B cell (primary cell): Measurements from ENCODE around the gene ANKRD44. TPM values are rescaled to one million over a fixed set of nuclear protein-coding genes. Genes with fewer than 3 reads are reported as not detected.
A peak's percentile ranks its signal among the peaks of the same experiment; 100 is the strongest.

ENCODE experiments used
- ATAC-seq: fragments of 200-7000 bp; cut with Tn5 transposase; one replicate; pipeline ENCODE4 v1.10.0; 2021; ENCODE audit warnings: low read depth, mild to moderate bottlenecking, moderate number of reproducible peaks, moderate library complexity
- CTCF ChIA-PET: fragments of 350-600 bp; sonication (Branson Sonifier 250); formaldehyde crosslinking; loops from one replicate; lab custom pipeline; 2021; ENCODE audit warnings: antibody characterized with exemption, inconsistent platforms; lab: Charles Lee
- POLR2A ChIA-PET: fragments of 350-600 bp; sonication (Branson Sonifier 250); formaldehyde crosslinking; loops from one replicate; lab custom pipeline; 2021; ENCODE audit warnings: antibody characterized with exemption; lab: Charles Lee
- DNase-seq: peaks from one replicate; pipeline ENCODE4 v3.0.0; 2013
- H2AFZ ChIP-seq: 2 replicates; pipeline ENCODE4 v1.6.1; 2012; ENCODE audit warnings: mild to moderate bottlenecking, low read depth, low read length; ENCODE audit not compliant: insufficient read depth, poor library complexity, severe bottlenecking
- H3K27ac ChIP-seq, 2 donors: 1 replicate in 1 of 2; 2 replicates in 1 of 2; pipeline ENCODE4 v1.5.1; 2012 to 2013; ENCODE audit warnings: low read length in 2 of 2, mild to moderate bottlenecking in 2 of 2, moderate library complexity in 1 of 2
- H3K27me3 ChIP-seq, 4 experiments: fragments of 200-600 bp in 1 of 4; sonication (generic) in 1 of 4; replicated peaks in 1 of 4; 1 replicate in 2 of 4; 2 replicates in 2 of 4; pipeline versions ENCODE4 v1.6.1 to v1.7.0; 2013 to 2016; ENCODE audit warnings: low read length in 3 of 4, mild to moderate bottlenecking in 2 of 4, mixed read lengths in 1 of 4, moderate library complexity in 1 of 4; ENCODE audit not compliant: insufficient read depth in 4 of 4, control insufficient read depth in 3 of 4; ENCODE audit errors: control extremely low read depth in 1 of 4
- H3K36me3 ChIP-seq, 2 experiments: replicated peaks in 1 of 2; 1 replicate in 1 of 2; 2 replicates in 1 of 2; pipeline versions ENCODE4 v1.6.1 to v1.7.1; 2013; ENCODE audit warnings: low read length in 1 of 2; ENCODE audit not compliant: insufficient read depth in 2 of 2, control insufficient read depth in 1 of 2; ENCODE audit errors: control extremely low read depth in 1 of 2, extremely low read depth in 1 of 2
- H3K4me1 ChIP-seq, 2 donors: fragments of 200-600 bp in 1 of 2; sonication (generic) in 1 of 2; 1 replicate in 1 of 2; 2 replicates in 1 of 2; pipeline versions ENCODE4 v1.5.1 to v1.6.1; 2013 to 2017; ENCODE audit warnings: low read length in 2 of 2; ENCODE audit not compliant: control insufficient read depth in 2 of 2, insufficient read depth in 2 of 2
- H3K4me2 ChIP-seq: replicated peaks from 2 replicates; pipeline ENCODE3; 2012; ENCODE audit warnings: mild to moderate bottlenecking, low read depth, low read length; ENCODE audit not compliant: poor library complexity, severe bottlenecking
- H3K4me3 ChIP-seq, 5 experiments: fragments of 200-600 bp in 1 of 5; sonication (generic) in 1 of 5; 1 replicate in 3 of 5; 2 replicates in 2 of 5; pipeline versions ENCODE4 v1.5.1 to v1.7.0; 2011 to 2016; ENCODE audit warnings: low read length in 4 of 5, mild to moderate bottlenecking in 4 of 5, low read depth in 2 of 5, control low read depth in 1 of 5, moderate library complexity in 1 of 5; ENCODE audit not compliant: insufficient read depth in 1 of 5; ENCODE audit errors: control extremely low read depth in 1 of 5, extremely low read depth in 1 of 5
- H3K79me2 ChIP-seq: fragments of 200-600 bp; sonication (generic); one replicate; pipeline ENCODE4 v1.6.0; 2016; ENCODE audit warnings: low read length; ENCODE audit not compliant: control insufficient read depth, insufficient read depth
- H3K9ac ChIP-seq: fragments of 200-600 bp; sonication (generic); 2 replicates; pipeline ENCODE4 v1.6.1; 2017; ENCODE audit warnings: mild to moderate bottlenecking, low read length, moderate library complexity
- H3K9me3 ChIP-seq, 3 donors: one replicate each; pipeline versions ENCODE4 v1.6.1 to v1.7.1; 2013; ENCODE audit warnings: low read length in 2 of 3; ENCODE audit not compliant: control insufficient read depth in 2 of 3, insufficient read depth in 1 of 3; ENCODE audit errors: control extremely low read depth in 1 of 3
- H4K20me1 ChIP-seq: 2 replicates; pipeline ENCODE4 v1.6.0; 2012; ENCODE audit warnings: mild to moderate bottlenecking, low read length; ENCODE audit not compliant: insufficient read depth, control insufficient read depth, poor library complexity, severe bottlenecking
- H3K27ac Mint-ChIP-seq: one replicate; pipeline ENCODE4 v1.8.0; 2021; ENCODE audit warnings: mixed read lengths
- H3K27me3 Mint-ChIP-seq: one replicate; pipeline ENCODE4 v1.8.0; 2021; ENCODE audit warnings: mixed read lengths
- H3K4me1 Mint-ChIP-seq: one replicate; pipeline ENCODE4 v1.8.0; 2021; ENCODE audit warnings: mixed read lengths
- H3K4me3 Mint-ChIP-seq: one replicate; pipeline ENCODE4 v1.8.0; 2021; ENCODE audit warnings: mixed read lengths
- H3K9me3 Mint-ChIP-seq: one replicate; pipeline ENCODE4 v1.8.0; 2022; ENCODE audit warnings: mixed read lengths; ENCODE audit not compliant: insufficient read depth
- EZH2 ChIP-seq: IDR thresholded peaks from 2 replicates; pipeline ENCODE4 v1.6.1; 2012; ENCODE audit warnings: borderline replicate concordance, low read depth, mild to moderate bottlenecking, moderate library complexity, low read length; ENCODE audit not compliant: insufficient read depth, poor library complexity, severe bottlenecking
- WGBS: methylation state at CpG from one replicate; pipeline ENCODE4 v1.1.5; 2013; ENCODE audit warnings: missing lambda C conversion rate; ENCODE audit not compliant: insufficient coverage; 5-methylcytosine and 5-hydroxymethylcytosine counted together
- intact Hi-C: fragments of 100-400 bp; cut with micrococcal nuclease; formaldehyde crosslinking; loops from one replicate; pipeline ENCODE4 v1.10.0; 2022
- polyA plus RNA-seq: library from polyadenylated mRNA; depleted of rRNA; stranded (reverse); fragments of >200 nt; gene quantifications from 2 replicates; pipeline ENCODE4 v1.2.3, GENCODE V29; 2012
- total RNA-seq, 2 donors: library from RNA; stranded (reverse); fragments of 120-200 nt in 1 of 2; gene quantifications; 1 replicate in 1 of 2; 2 replicates in 1 of 2; pipeline versions ENCODE4 v1.2.3 to v1.2.4, GENCODE V29; 2013 to 2022
- TF ChIP-seq, protein P1 (sequence below): fragments of 200-600 bp; IDR thresholded peaks from one replicate; pipeline ENCODE4 v1.8.0; 2022; ENCODE audit warnings: antibody characterized with exemption, mild to moderate bottlenecking

ANKRD44 gene
- total and polyA plus RNA-seq, 2 donors (not counting 1 experiment from before 2014, with no cell fraction given): 92.6 to 457 TPM

GRCh38 chr2:197116306-197116879, 194.2 kb downstream of the ANKRD44 start:
- DNase-seq: no peak
- TF ChIP-seq EZH2: no peak
- TF ChIP-seq, protein P1, sequence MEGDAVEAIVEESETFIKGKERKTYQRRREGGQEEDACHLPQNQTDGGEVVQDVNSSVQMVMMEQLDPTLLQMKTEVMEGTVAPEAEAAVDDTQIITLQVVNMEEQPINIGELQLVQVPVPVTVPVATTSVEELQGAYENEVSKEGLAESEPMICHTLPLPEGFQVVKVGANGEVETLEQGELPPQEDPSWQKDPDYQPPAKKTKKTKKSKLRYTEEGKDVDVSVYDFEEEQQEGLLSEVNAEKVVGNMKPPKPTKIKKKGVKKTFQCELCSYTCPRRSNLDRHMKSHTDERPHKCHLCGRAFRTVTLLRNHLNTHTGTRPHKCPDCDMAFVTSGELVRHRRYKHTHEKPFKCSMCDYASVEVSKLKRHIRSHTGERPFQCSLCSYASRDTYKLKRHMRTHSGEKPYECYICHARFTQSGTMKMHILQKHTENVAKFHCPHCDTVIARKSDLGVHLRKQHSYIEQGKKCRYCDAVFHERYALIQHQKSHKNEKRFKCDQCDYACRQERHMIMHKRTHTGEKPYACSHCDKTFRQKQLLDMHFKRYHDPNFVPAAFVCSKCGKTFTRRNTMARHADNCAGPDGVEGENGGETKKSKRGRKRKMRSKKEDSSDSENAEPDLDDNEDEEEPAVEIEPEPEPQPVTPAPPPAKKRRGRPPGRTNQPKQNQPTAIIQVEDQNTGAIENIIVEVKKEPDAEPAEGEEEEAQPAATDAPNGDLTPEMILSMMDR: no peak
- peaks cover 11 to 67% of the 10 kb centered on the region in 2 experiments for H3K36me3 ChIP-seq
- H3K4me3 ChIP-seq: no peak overlapping the region
- ChIA-PET CTCF (interaction anchor here (0.9 to 14.5 kb wide), 8 partner anchors 15 to 260 kb away, joined by 3 to 328 read pairs (median 32); partner anchors contain the start of gene ANKRD44), POLR2A (no interaction called here)
- ATAC-seq: no peak
- Mint-ChIP-seq H3K4me1 (peaks cover 42% of the 10 kb centered on the region), H3K9me3 (no peaks in the 10 kb centered on the region), H3K27ac (peak overlapping the region; percentile 72), H3K4me3 (no peak overlapping the region), H3K27me3 (no peaks in the 10 kb centered on the region)
- 90% methylated on average over 10 of the region's 10 CpGs for WGBS
- peaks cover 31 to 36% of the 10 kb centered on the region in 2 donors for H3K4me1 ChIP-seq
- no peak overlapping the region for H3K9ac ChIP-seq
- H3K9me3 ChIP-seq: no peaks in the 10 kb centered on the region
- H4K20me1 ChIP-seq: no peaks in the 10 kb centered on the region
- intact Hi-C loops: no loop called here
- H3K79me2 ChIP-seq: peaks cover 35% of the 10 kb centered on the region
- no peaks in the 10 kb centered on the region for H3K27me3 ChIP-seq
- peak overlapping the region; percentile 27 to 71 for H3K27ac ChIP-seq
- no peak overlapping the region for H3K4me2 ChIP-seq
- H2AFZ ChIP-seq: no peak overlapping the region

DNA sequence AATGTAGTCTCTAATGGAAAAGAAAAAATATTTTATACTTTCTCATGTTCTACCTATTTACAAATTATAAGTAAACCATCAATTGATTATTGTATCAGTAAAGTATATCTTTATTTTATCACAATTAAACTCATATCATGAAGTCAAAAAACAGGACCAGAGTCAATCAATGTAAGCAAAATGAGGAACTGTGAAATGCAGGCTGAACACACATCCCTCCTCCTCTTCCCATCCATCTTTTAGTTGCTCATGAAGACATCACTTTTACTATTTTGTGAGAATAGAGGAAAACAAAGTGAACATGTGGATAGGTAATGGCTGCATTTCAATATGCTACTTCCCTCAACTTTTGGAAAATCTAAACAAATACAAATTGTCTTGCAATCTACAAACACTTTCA, 195.3 kb downstream of the ANKRD44 start:
- Histone ChIP-seq H3K4me2 (no peak overlapping the region), H3K36me3 (peaks cover 8 to 66% of the 10 kb centered on the region in 2 experiments), H3K9me3 (no peaks in the 10 kb centered on the region), H3K79me2 (peaks cover 36% of the 10 kb centered on the region), H3K9ac (no peak overlapping the region), H3K4me3 (no peak overlapping the region), H2AFZ (no peak overlapping the region), H3K4me1 (peaks cover 26 to 31% of the 10 kb centered on the region in 2 donors), H3K27ac (peak overlapping the region; percentile 30 to 71), H4K20me1 (no peaks in the 10 kb centered on the region), H3K27me3 (no peaks in the 10 kb centered on the region)
- ATAC-seq (no peak), DNase-seq (peak; percentile 24)
- peak overlapping the region; percentile 84 for H3K27ac Mint-ChIP-seq
- H3K27me3 Mint-ChIP-seq: no peaks in the 10 kb centered on the region
- no peaks in the 10 kb centered on the region for H3K9me3 Mint-ChIP-seq
- ChIA-PET POLR2A (interaction anchor here (0.5 kb wide), 1 partner anchor 265 kb away, joined by 4 read pairs; no protein-coding TSS in a partner anchor), CTCF (interaction anchor here (1.1 to 14.5 kb wide), 10 partner anchors 10 to 261 kb away, joined by 3 to 328 read pairs (median 54); partner anchors contain the start of gene ANKRD44)
- no peak overlapping the region for H3K4me3 Mint-ChIP-seq
- intact Hi-C loops: no loop called here
- H3K4me1 Mint-ChIP-seq: peaks cover 37% of the 10 kb centered on the region
- TF ChIP-seq, protein P1: no peak
- TF ChIP-seq EZH2: no peak
